H1 (cell line): ENCODE measurements around the gene KLHL28. TPM values are rescaled to one million over a fixed set of nuclear protein-coding genes. Genes with fewer than 3 reads are reported as not detected.

Experiments
- CTCF ChIA-PET: fragments of 300-600 bp; sonication (Branson Sonifier 250); formaldehyde crosslinking; loops from one replicate; lab custom pipeline; 2021; ENCODE audit not compliant: partially characterized antibody; lab: Charles Lee
- POLR2A ChIA-PET: fragments of 300-600 bp; sonication (Branson Sonifier 250); formaldehyde crosslinking; loops from one replicate; lab custom pipeline; 2021; ENCODE audit warnings: inconsistent platforms; ENCODE audit not compliant: partially characterized antibody; lab: Charles Lee
- DNase-seq, 2 experiments: peaks; one replicate each; pipeline versions ENCODE4 v3.0.0 to v3.0.0-alpha.2; 2010 to 2022; ENCODE audit warnings: low spot score in 2 of 2, low read depth in 1 of 2, mixed read lengths in 1 of 2
- FAIRE-seq: peaks from 2 replicates; lab custom pipeline; 2011; peaks lifted over from hg19 to GRCh38; lab: Jason Lieb, UNC
- H2AFZ ChIP-seq: 2 replicates; pipeline ENCODE4 v1.8.1; 2012; ENCODE audit warnings: low read length, inconsistent platforms
- H2AK5ac ChIP-seq: 2 replicates; pipeline ENCODE4 v1.6.1; 2013; ENCODE audit warnings: low read depth, low read length
- H2BK120ac ChIP-seq: replicated peaks from 2 replicates; pipeline ENCODE3; 2013; ENCODE audit warnings: low read depth, low read length, inconsistent platforms
- H2BK12ac ChIP-seq: 2 replicates; pipeline ENCODE4 v1.6.1; 2013; ENCODE audit warnings: low read depth, low read length
- H2BK15ac ChIP-seq: 2 replicates; pipeline ENCODE4 v1.6.1; 2013; ENCODE audit warnings: low read length
- H2BK20ac ChIP-seq: 2 replicates; pipeline ENCODE4 v1.6.1; 2013; ENCODE audit warnings: low read length
- H2BK5ac ChIP-seq: 2 replicates; pipeline ENCODE4 v1.6.1; 2013; ENCODE audit warnings: low read depth, low read length
- H3K14ac ChIP-seq: 2 replicates; pipeline ENCODE4 v1.6.1; 2013; ENCODE audit warnings: inconsistent platforms; ENCODE audit not compliant: insufficient read length
- H3K18ac ChIP-seq: 2 replicates; pipeline ENCODE4 v1.6.1; 2013; ENCODE audit warnings: low read length; ENCODE audit errors: extremely low read depth
- H3K23ac ChIP-seq: 2 replicates; pipeline ENCODE4 v1.6.1; 2013; ENCODE audit warnings: inconsistent platforms; ENCODE audit not compliant: insufficient read length
- H3K23me2 ChIP-seq: 2 replicates; pipeline ENCODE4 v1.6.1; 2013; ENCODE audit warnings: low read depth, low read length
- H3K27ac ChIP-seq: 2 replicates; pipeline ENCODE4 v1.6.1; 2011; ENCODE audit warnings: low read depth, low read length, inconsistent platforms
- H3K27me3 ChIP-seq, 4 experiments: replicated peaks in 1 of 4; 1 replicate in 1 of 4; 2 replicates in 3 of 4; pipeline versions ENCODE4 v1.6.1 to v1.8.1; 2011 to 2013; ENCODE audit warnings: low read length in 3 of 4, mild to moderate bottlenecking in 3 of 4, inconsistent platforms in 2 of 4, mixed read lengths in 2 of 4, moderate library complexity in 1 of 4; ENCODE audit not compliant: control insufficient read depth in 3 of 4, insufficient read depth in 3 of 4; ENCODE audit errors: extremely low read depth in 1 of 4
- H3K36me3 ChIP-seq, 4 experiments: 2 replicates each; pipeline versions ENCODE4 v1.6.1 to v1.8.1; 2011 to 2013; ENCODE audit warnings: mild to moderate bottlenecking in 4 of 4, low read length in 3 of 4, moderate library complexity in 2 of 4, control low read depth in 1 of 4, inconsistent platforms in 1 of 4; ENCODE audit not compliant: insufficient read depth in 4 of 4, control insufficient read depth in 2 of 4
- H3K4ac ChIP-seq: replicated peaks from 2 replicates; pipeline ENCODE3; 2013; ENCODE audit warnings: low read length, low read depth, mixed read lengths, inconsistent platforms; ENCODE audit not compliant: insufficient read length
- H3K4me1 ChIP-seq, 4 experiments: replicated peaks in 1 of 4; 1 replicate in 1 of 4; 2 replicates in 3 of 4; pipeline versions ENCODE4 v1.6.1 to v1.8.1; 2011 to 2013; ENCODE audit warnings: low read length in 3 of 4, inconsistent platforms in 2 of 4, mixed read lengths in 1 of 4; ENCODE audit not compliant: insufficient read depth in 4 of 4, control insufficient read depth in 3 of 4
- H3K4me2 ChIP-seq, 2 experiments: 2 replicates each; pipeline versions ENCODE4 v1.6.1 to v1.8.1; 2011 to 2013; ENCODE audit warnings: low read depth in 2 of 2, low read length in 2 of 2, control low read depth in 1 of 2, inconsistent platforms in 1 of 2, mild to moderate bottlenecking in 1 of 2; ENCODE audit not compliant: insufficient read depth in 1 of 2
- H3K4me3 ChIP-seq, 4 experiments: fragments of 200-600, 300-600 bp in 1 of 4; sonication (generic), shearing (Covaris generic), sonication (Bioruptor Twin) in 1 of 4; 2 replicates each; pipeline versions ENCODE4 v1.5.1 to v1.8.1; 2011 to 2016; ENCODE audit warnings: low read length in 4 of 4, low read depth in 3 of 4, control low read depth in 2 of 4, inconsistent platforms in 2 of 4, mild to moderate bottlenecking in 2 of 4, mixed read lengths in 1 of 4, moderate library complexity in 1 of 4; ENCODE audit not compliant: insufficient read depth in 2 of 4; ENCODE audit errors: extremely low read depth in 1 of 4
- H3K56ac ChIP-seq: replicated peaks from 2 replicates; pipeline ENCODE3; 2013; ENCODE audit warnings: low read depth, mild to moderate bottlenecking, mixed read lengths, low read length, inconsistent platforms; ENCODE audit not compliant: insufficient read length
- H3K79me1 ChIP-seq: 2 replicates; pipeline ENCODE4 v1.6.1; 2013; ENCODE audit warnings: low read depth, low read length, control low read depth
- H3K79me2 ChIP-seq, 2 experiments: 2 replicates each; pipeline versions ENCODE4 v1.6.1 to v1.8.1; 2012 to 2013; ENCODE audit warnings: low read length in 2 of 2, mild to moderate bottlenecking in 2 of 2, inconsistent platforms in 1 of 2; ENCODE audit not compliant: insufficient read depth in 2 of 2, control insufficient read depth in 1 of 2
- H3K9ac ChIP-seq, 4 experiments: replicated peaks in 1 of 4; 1 replicate in 1 of 4; 2 replicates in 3 of 4; pipeline versions ENCODE4 v1.6.1 to v1.8.1; 2011 to 2013; ENCODE audit warnings: low read depth in 3 of 4, low read length in 3 of 4, control low read depth in 2 of 4, mild to moderate bottlenecking in 2 of 4, moderate library complexity in 2 of 4, inconsistent platforms in 1 of 4; ENCODE audit errors: extremely low read depth in 1 of 4
- H3K9me3 ChIP-seq, 2 experiments: 2 replicates each; pipeline versions ENCODE4 v1.6.1 to v1.8.1; 2012 to 2013; ENCODE audit warnings: mild to moderate bottlenecking in 2 of 2, moderate library complexity in 2 of 2, control low read depth in 1 of 2, inconsistent platforms in 1 of 2, low read depth in 1 of 2, low read length in 1 of 2, mixed read lengths in 1 of 2; ENCODE audit not compliant: insufficient read depth in 2 of 2
- H4K20me1 ChIP-seq, 2 experiments: replicated peaks in 1 of 2; 2 replicates each; pipeline versions ENCODE3 to v1.8.1; 2011 to 2013; ENCODE audit warnings: inconsistent platforms in 2 of 2, low read length in 2 of 2, mild to moderate bottlenecking in 1 of 2; ENCODE audit not compliant: insufficient read depth in 2 of 2, control insufficient read depth in 1 of 2
- H4K5ac ChIP-seq: 2 replicates; pipeline ENCODE4 v1.6.1; 2013; ENCODE audit warnings: low read length, low read depth, mixed read lengths, inconsistent platforms; ENCODE audit not compliant: insufficient read length
- H4K8ac ChIP-seq: 2 replicates; pipeline ENCODE4 v1.8.0; 2013; ENCODE audit warnings: mild to moderate bottlenecking, moderate library complexity, low read length, inconsistent platforms; ENCODE audit not compliant: insufficient read depth; ENCODE audit errors: extremely low read depth
- H4K91ac ChIP-seq: replicated peaks from 2 replicates; pipeline ENCODE3; 2013; ENCODE audit warnings: low read length, mixed read lengths, inconsistent platforms; ENCODE audit not compliant: insufficient read length
- BRCA1 ChIP-seq: IDR thresholded peaks from 2 replicates; pipeline ENCODE4 v1.6.1; 2012; ENCODE audit warnings: low read depth, low read length, improper control_type of control experiment
- CBX5 ChIP-seq: fragments of 300-800, 300-1000 bp; sonication (generic); IDR thresholded peaks from 2 replicates; pipeline ENCODE4 v1.7.1; 2016; ENCODE audit warnings: antibody characterized with exemption, low read length, low read depth
- CBX8 ChIP-seq: fragments of 300-800, 300-1000 bp; sonication (generic); IDR thresholded peaks from 2 replicates; pipeline ENCODE4 v1.7.1; 2016; ENCODE audit warnings: low read depth, low read length, borderline replicate concordance
- CHD2 ChIP-seq: IDR thresholded peaks from 2 replicates; pipeline ENCODE4 v1.6.1; 2012; ENCODE audit warnings: low read length, improper control_type of control experiment
- FOSL1 ChIP-seq: IDR thresholded peaks from 2 replicates; pipeline ENCODE4 v1.6.1; 2011; ENCODE audit warnings: mild to moderate bottlenecking, low read depth, low read length, moderate library complexity; ENCODE audit not compliant: insufficient read depth
- KDM4A ChIP-seq: IDR thresholded peaks from one replicate; pipeline ENCODE4 v1.7.1; 2012; ENCODE audit warnings: low read depth, mild to moderate bottlenecking, moderate library complexity, low read length, inconsistent platforms; ENCODE audit not compliant: severe bottlenecking
- NANOG ChIP-seq: IDR thresholded peaks from 2 replicates; pipeline ENCODE4 v1.6.1; 2011; ENCODE audit warnings: low read length, low read depth, mild to moderate bottlenecking, inconsistent platforms; ENCODE audit not compliant: insufficient read depth, poor library complexity, severe bottlenecking
- NRF1 ChIP-seq: IDR thresholded peaks from 2 replicates; pipeline ENCODE4 v1.6.1; 2011; ENCODE audit warnings: mild to moderate bottlenecking, low read depth, low read length, improper control_type of control experiment
- PHF8 ChIP-seq: fragments of 200-600 bp; sonication (generic); conservative IDR thresholded peaks from 2 replicates; pipeline ENCODE4 v1.7.1; 2012; ENCODE audit warnings: low read depth, mild to moderate bottlenecking, inconsistent platforms, low read length, moderate library complexity
- RAD21 ChIP-seq, 2 experiments: IDR thresholded peaks in 1 of 2; conservative IDR thresholded peaks in 1 of 2; 2 replicates each; pipeline ENCODE4 v1.6.1; 2011; ENCODE audit warnings: low read depth in 2 of 2, low read length in 2 of 2, improper control_type of control experiment in 1 of 2, inconsistent platforms in 1 of 2, mild to moderate bottlenecking in 1 of 2, moderate library complexity in 1 of 2
- SIRT6 ChIP-seq: IDR thresholded peaks from one replicate; pipeline ENCODE4 v1.7.1; 2012; ENCODE audit warnings: low read length, inconsistent platforms
- SP4 ChIP-seq: IDR thresholded peaks from 2 replicates; pipeline ENCODE4 v1.6.1; 2012; ENCODE audit warnings: low read length, inconsistent platforms
- TCF12 ChIP-seq: IDR thresholded peaks from 2 replicates; pipeline ENCODE4 v1.6.1; 2011; ENCODE audit warnings: low read depth, mild to moderate bottlenecking, low read length
- USF2 ChIP-seq: IDR thresholded peaks from 2 replicates; pipeline ENCODE4 v1.6.1; 2011; ENCODE audit warnings: low read length, improper control_type of control experiment
- WGBS, 2 experiments: shearing (Covaris generic) in 1 of 2; methylation state at CpG; one replicate each; pipeline versions ENCODE4 v1.1.6 to v1.1.7; 2013 to 2015; ENCODE audit warnings: low lambda C conversion rate in 2 of 2, mixed read lengths in 2 of 2, inconsistent platforms in 1 of 2, low coverage in 1 of 2, missing lambda C conversion rate in 1 of 2; ENCODE audit not compliant: insufficient replicate concordance in 2 of 2, insufficient coverage in 1 of 2, insufficient read length in 1 of 2; ENCODE audit errors: extremely low coverage in 1 of 2, missing lambda C conversion rate in 1 of 2; 5-methylcytosine and 5-hydroxymethylcytosine counted together
- polyA plus RNA-seq, 7 experiments: library from polyadenylated mRNA; depleted of rRNA in 3 of 7; stranded (reverse) in 5 of 7; unstranded in 2 of 7; fragments of >200 nt in 5 of 7; fragments of 200-250 nt in 2 of 7; gene quantifications; 1 replicate in 5 of 7; 2 replicates in 1 of 7; 4 replicates in 1 of 7; pipeline versions ENCODE4 v1.2.1 to v1.2.3, GENCODE V29; 2011 to 2013; ENCODE audit warnings: missing spikeins in 2 of 7, mixed read lengths in 2 of 7
- total RNA-seq: library from RNA; stranded (reverse); fragmentation: NEBNext Ultra II Directional; extraction: Animal tissue kit (Norgen Biotek cat#: 25700); gene quantifications from 2 replicates; pipeline ENCODE4 v1.2.1, GENCODE V29; 2021

The KLHL28 gene
- total and polyA plus RNA-seq, 2 of the 8 experiments (the other 6 are each of a cell fraction or from before 2014, with no cell fraction given) = 3.3 to 10.5 TPM

DNA sequence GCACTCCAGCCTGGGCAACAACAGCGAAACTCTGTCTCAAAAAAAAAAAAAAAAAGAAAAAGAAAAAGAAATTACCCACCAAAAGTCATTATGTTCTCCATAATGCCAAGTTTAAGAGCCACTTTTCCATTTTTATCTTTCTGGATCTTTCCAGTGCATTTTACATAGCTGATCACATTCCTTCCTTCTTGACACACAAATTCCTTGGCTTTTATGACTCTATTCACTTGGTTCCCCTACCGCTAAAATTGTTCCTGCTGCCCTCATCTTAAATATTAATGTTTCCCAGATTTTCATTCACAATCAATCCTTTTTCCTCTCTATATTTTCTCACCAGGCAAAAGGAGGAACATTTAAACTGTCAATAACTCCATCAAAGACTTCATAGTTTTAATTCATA, 20.2 kb downstream of the KLHL28 start:
- TF ChIP-seq TCF12 (no peak), PHF8 (no peak), BRCA1 (no peak), SIRT6 (no peak), CHD2 (no peak), FOSL1 (no peak), NRF1 (no peak), SP4 (no peak), CBX8 (no peak), KDM4A (no peak), RAD21 (IDR thresholded peaks at IDR 0.05 in 1 of 2, conservative IDR thresholded peaks at IDR 0.05 in 1 of 2; ENCODE audit: low read depth in 2 of 2, low read length in 2 of 2) (no peak), NANOG (no peak), USF2 (no peak), CBX5 (no peak)
- Histone ChIP-seq H3K4me3 (no peak overlapping the region), H3K14ac (no peak overlapping the region), H2BK12ac (no peak overlapping the region), H3K9me3 (no peaks in the 10 kb centered on the region), H3K23me2 (no peaks in the 10 kb centered on the region; the same call in 1 of the 2 replicates), H2BK5ac (no peak overlapping the region), H4K20me1 (no peaks in the 10 kb centered on the region), H3K27ac (no peak overlapping the region), H2AK5ac (no peak overlapping the region), H3K79me2 (no peaks in the 10 kb centered on the region; a peak in 1 of 4 replicates), H3K56ac (no peak overlapping the region), H3K23ac (no peak overlapping the region), H3K18ac (no peak overlapping the region), H4K91ac (no peak overlapping the region), H3K4me2 (no peak overlapping the region), H2BK20ac (no peak overlapping the region), H3K9ac (no peak overlapping the region), H3K4me1 (no peaks in the 10 kb centered on the region), H4K8ac (no peak overlapping the region), H2BK120ac (no peak overlapping the region), H3K36me3 (peaks cover 0 to 12% (median 5%) of the 10 kb centered on the region in 4 experiments; a peak in 5 of 8 replicates), H4K5ac (no peak overlapping the region), H3K4ac (no peak overlapping the region), H2AFZ (no peak overlapping the region), H3K79me1 (no peaks in the 10 kb centered on the region), H3K27me3 (no peaks in the 10 kb centered on the region), H2BK15ac (no peak overlapping the region)
- ChIA-PET POLR2A (interaction anchor here (0.6 kb wide), 1 partner anchor 149 kb away, joined by 3 read pairs; no protein-coding TSS in a partner anchor), CTCF (no interaction called here)
- FAIRE-seq (no peak), DNase-seq (no peak)
- WGBS, 2 experiments = 90% methylated on average over 1 of the region's 2 CpGs; no CpG with 5 or more reads in 1 of the 2 experiments
